ENCODE data around the gene MGAT3.

Gene MGAT3

GRCh38 chr22:39456522-39457197 lies at the start of gene MGAT3:
Gene MGAT3, plus strand, starts transcription at chr22:39457012. Its CDS starts 30,336 bp downstream, at chr22:39487348.
- H3K36me3 ChIP-seq (ENCODE audit: low read length), result no peaks in the 10 kb centered on the region; the same call in 1 of the 2 replicates
- peaks cover 70% of the 10 kb centered on the region for H3F3A ChIP-seq (ENCODE audit: insufficient read depth)
- H3K9me3 ChIP-seq (ENCODE audit: insufficient read depth, low read length), result no peaks in the 10 kb centered on the region
- peak within 1 kb of the TSS; percentile 74 for H3K4me3 ChIP-seq (ENCODE audit: insufficient read depth, low read length, poor library complexity, severe bottlenecking)
- no peaks in the 10 kb centered on the region for H3K9me2 ChIP-seq (replicated peaks; ENCODE audit: insufficient read depth, low read length)
- H3K4me2 ChIP-seq (ENCODE audit: low read depth, low read length, poor library complexity, severe bottlenecking), result peak within 1 kb of the TSS; percentile 93
- TF ChIP-seq EZH2phosphoT487 (conservative IDR thresholded peaks at IDR 0.05; ENCODE audit: low read length), result no peak
- TF ChIP-seq, protein P1, sequence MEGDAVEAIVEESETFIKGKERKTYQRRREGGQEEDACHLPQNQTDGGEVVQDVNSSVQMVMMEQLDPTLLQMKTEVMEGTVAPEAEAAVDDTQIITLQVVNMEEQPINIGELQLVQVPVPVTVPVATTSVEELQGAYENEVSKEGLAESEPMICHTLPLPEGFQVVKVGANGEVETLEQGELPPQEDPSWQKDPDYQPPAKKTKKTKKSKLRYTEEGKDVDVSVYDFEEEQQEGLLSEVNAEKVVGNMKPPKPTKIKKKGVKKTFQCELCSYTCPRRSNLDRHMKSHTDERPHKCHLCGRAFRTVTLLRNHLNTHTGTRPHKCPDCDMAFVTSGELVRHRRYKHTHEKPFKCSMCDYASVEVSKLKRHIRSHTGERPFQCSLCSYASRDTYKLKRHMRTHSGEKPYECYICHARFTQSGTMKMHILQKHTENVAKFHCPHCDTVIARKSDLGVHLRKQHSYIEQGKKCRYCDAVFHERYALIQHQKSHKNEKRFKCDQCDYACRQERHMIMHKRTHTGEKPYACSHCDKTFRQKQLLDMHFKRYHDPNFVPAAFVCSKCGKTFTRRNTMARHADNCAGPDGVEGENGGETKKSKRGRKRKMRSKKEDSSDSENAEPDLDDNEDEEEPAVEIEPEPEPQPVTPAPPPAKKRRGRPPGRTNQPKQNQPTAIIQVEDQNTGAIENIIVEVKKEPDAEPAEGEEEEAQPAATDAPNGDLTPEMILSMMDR (IDR thresholded peaks at IDR 0.05; ENCODE audit: insufficient read depth, low read length, poor library complexity, severe bottlenecking), result no peak
- H3K27ac ChIP-seq (ENCODE audit: low read depth, low read length), result peak within 1 kb of the TSS; percentile 98
- H3K27me3 ChIP-seq (ENCODE audit: low read length), result no peaks in the 10 kb centered on the region
- peaks cover 92% of the 10 kb centered on the region for H3K79me2 ChIP-seq (ENCODE audit: insufficient read depth, low read length)
- H3K9ac ChIP-seq (ENCODE audit: low read length), result peak within 1 kb of the TSS; percentile 95
- no peak within 1 kb of the TSS for H2AFZ ChIP-seq (ENCODE audit: low read depth, low read length, severe bottlenecking)
- H4K20me1 ChIP-seq (ENCODE audit: low read depth, low read length), result no peaks in the 10 kb centered on the region

GRCh38 chr22:39408173-39408572 lies 48.6 kb upstream of the MGAT3 start:
- H3K9me3 ChIP-seq (ENCODE audit: insufficient read depth, low read length), result no peaks in the 10 kb centered on the region
- no peak overlapping the region for H2AFZ ChIP-seq (ENCODE audit: low read depth, low read length, severe bottlenecking)
- no peaks in the 10 kb centered on the region for H3K9me2 ChIP-seq (replicated peaks; ENCODE audit: insufficient read depth, low read length)
- no peaks in the 10 kb centered on the region for H3K27me3 ChIP-seq (ENCODE audit: low read length)
- TF ChIP-seq, protein P1 (IDR thresholded peaks at IDR 0.05; ENCODE audit: insufficient read depth, low read length, poor library complexity, severe bottlenecking), result no peak
- no peak for TF ChIP-seq EZH2phosphoT487 (conservative IDR thresholded peaks at IDR 0.05; ENCODE audit: low read length)
- H3K36me3 ChIP-seq (ENCODE audit: low read length), result no peaks in the 10 kb centered on the region
- no peak overlapping the region for H3K4me2 ChIP-seq (ENCODE audit: low read depth, low read length, poor library complexity, severe bottlenecking)
- H3K9ac ChIP-seq (ENCODE audit: low read length), result no peak overlapping the region
- H4K20me1 ChIP-seq (ENCODE audit: low read depth, low read length), result no peaks in the 10 kb centered on the region
- H3K4me3 ChIP-seq (ENCODE audit: insufficient read depth, low read length, poor library complexity, severe bottlenecking), result no peak overlapping the region
- H3K27ac ChIP-seq (ENCODE audit: low read depth, low read length), result no peak overlapping the region
- peaks cover 3% of the 10 kb centered on the region; the same call in 1 of the 2 replicates for H3F3A ChIP-seq (ENCODE audit: insufficient read depth)
- peaks cover 13% of the 10 kb centered on the region for H3K79me2 ChIP-seq (ENCODE audit: insufficient read depth, low read length)

DNA sequence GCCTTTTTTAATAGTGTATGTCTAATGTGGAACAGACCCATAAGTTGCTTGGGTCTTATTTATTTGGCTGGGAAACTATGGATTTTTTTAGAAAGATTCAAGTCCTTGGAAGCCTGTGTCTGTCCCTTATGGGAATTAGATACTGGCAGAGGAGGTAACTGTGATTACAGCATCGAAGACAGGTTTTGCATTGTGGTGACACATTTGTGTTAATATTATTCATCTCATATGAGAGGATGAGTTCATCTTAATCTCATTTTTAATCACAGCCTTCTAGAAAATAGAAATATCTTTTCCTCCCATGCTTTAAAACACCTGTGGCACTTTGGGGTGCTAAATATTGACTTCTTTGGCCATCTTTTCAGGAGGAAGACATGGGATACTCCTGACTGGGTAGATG lies 48.0 kb upstream of the MGAT3 start:
- Histone ChIP-seq H3K27ac (ENCODE audit: low read depth, low read length) (no peak overlapping the region), H3F3A (ENCODE audit: insufficient read depth) (peaks cover 3% of the 10 kb centered on the region; the same call in 1 of the 2 replicates), H3K27me3 (ENCODE audit: low read length) (no peaks in the 10 kb centered on the region), H3K9me2 (replicated peaks; ENCODE audit: insufficient read depth, low read length) (no peaks in the 10 kb centered on the region), H2AFZ (ENCODE audit: low read depth, low read length, severe bottlenecking) (no peak overlapping the region), H3K9me3 (ENCODE audit: insufficient read depth, low read length) (no peaks in the 10 kb centered on the region), H3K79me2 (ENCODE audit: insufficient read depth, low read length) (peaks cover 12% of the 10 kb centered on the region), H3K4me2 (ENCODE audit: low read depth, low read length, poor library complexity, severe bottlenecking) (no peak overlapping the region), H4K20me1 (ENCODE audit: low read depth, low read length) (no peaks in the 10 kb centered on the region), H3K36me3 (ENCODE audit: low read length) (no peaks in the 10 kb centered on the region), H3K4me3 (ENCODE audit: insufficient read depth, low read length, poor library complexity, severe bottlenecking) (no peak overlapping the region), H3K9ac (ENCODE audit: low read length) (no peak overlapping the region)
- TF ChIP-seq, protein P1 (IDR thresholded peaks at IDR 0.05; ENCODE audit: insufficient read depth, low read length, poor library complexity, severe bottlenecking), result no peak
- TF ChIP-seq EZH2phosphoT487 (conservative IDR thresholded peaks at IDR 0.05; ENCODE audit: low read length), result no peak

Measured in SU-DHL-6 (cell line).